Activated T-cell treated with anti-CD3 and anti-CD28 coated beads for 1 hour (primary cell): ENCODE data around the gene CDC42EP5.

Experiments
- DNase-seq: peaks from one replicate; pipeline ENCODE4 v3.0.0-alpha.2; 2020; ENCODE audit warnings: low read depth

CDC42EP5 gene

DNA sequence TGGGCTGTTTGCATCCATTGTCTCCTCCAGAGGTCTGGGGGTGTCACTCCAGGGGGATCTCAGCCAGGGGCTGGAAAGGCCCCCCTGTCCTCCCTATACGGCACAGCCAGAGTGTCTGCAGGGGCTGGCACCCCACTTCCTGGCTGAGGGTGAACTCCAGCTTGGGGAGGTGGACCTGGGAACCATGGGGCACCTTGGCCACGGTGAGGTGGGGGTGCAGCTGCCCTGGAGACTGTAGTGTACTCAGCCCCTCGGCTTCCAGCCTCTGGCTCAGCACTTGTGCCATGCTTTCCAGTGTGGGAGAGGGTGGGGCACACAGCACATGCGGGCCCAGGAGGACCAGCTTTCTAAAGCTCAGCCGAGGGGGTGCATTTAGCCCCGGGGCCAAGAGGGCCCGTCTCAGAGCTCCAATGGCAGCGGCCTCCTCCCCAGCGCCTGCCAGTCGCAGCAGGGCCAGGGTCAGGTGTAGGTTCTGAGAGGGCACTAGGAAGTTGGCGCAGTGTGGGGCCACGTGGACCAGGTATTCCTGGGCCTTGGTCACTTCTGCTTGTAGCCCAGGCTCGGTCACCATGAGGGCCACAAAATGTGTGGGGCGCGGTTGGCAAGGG lies 10.9 kb downstream of the CDC42EP5 start:
- no peak for DNase-seq

DNA sequence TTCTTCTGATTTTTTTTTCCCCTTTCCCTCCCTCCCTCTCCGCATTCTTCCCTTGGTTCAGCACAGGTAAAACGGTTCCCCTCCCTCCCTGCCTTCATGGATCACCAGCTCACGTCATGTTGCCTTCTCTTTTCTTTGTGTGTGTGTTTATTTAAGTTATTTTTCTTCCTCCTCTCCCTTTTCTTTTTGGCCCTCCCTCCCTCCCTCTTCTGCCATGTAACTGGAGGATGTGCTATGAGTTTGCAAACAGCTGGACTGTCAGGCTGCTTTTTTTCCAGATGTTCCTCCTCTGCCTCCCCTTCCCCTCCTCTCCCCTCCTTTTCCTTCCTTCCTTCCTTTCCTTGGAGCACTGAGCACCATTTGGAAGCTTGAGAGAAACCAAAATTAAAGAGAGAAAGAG lies 11.5 kb downstream of the CDC42EP5 start:
- DNase-seq, result no peak

DNA sequence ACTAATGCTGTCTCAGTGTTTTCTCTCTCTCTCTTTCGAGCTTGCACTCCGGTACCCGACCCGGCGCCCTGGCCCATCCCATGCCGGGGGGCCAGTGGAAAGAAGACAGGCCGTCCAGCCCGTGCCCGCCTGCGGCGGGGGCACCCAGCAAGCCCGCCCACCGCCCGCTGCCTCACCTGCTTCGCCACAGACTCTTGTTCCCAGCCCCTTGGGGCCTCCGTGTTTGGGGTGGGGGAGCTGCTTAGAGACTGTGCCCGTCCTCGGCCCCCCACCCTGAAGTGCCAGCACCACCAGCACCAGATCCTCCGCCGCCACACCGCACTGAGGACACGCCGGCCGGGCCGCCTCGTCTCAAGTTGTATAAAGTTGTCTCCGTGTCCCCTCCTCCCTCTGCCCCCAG lies 11.9 kb downstream of the CDC42EP5 start:
- no peak for DNase-seq

DNA sequence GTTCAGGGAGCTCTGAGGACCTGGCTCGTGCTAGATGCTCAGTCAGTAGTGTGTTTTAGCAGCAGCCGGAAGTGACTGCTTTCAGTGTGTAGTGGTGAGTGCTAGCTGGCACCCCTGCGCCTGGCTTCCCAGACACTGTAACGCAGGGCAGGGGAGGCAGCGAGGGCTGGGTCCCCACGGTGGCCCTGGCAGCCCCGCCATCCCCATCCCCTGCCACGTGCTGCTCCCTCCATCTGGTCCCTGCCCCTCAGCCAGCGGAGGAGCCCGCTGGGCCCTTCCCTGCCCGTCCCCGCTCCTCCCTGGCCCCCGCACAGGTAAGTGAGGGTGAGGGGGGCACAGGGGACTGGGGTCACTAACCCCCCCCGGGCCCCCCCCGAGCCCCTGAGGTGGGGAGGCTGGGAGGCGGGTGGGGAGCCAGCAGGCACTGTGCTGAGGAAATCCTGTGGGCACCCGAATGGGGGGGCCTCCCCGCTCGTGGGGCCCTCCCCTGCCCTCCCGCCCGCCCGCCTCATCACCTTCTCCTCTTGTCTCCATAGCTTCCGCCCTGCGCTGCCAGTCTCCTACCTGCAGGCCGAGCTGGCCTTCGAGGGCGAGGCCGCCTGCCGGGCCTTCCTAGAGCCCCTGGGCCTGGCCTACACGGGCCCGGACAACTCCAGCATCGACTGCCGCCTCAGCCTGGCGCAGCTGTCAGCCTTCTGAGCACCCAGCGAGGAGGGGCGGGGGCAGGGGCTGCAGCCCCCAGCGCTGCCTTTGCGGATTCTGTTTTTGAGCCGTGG lies 12.7 kb downstream of the CDC42EP5 start:
- DNase-seq, result no peak

DNA sequence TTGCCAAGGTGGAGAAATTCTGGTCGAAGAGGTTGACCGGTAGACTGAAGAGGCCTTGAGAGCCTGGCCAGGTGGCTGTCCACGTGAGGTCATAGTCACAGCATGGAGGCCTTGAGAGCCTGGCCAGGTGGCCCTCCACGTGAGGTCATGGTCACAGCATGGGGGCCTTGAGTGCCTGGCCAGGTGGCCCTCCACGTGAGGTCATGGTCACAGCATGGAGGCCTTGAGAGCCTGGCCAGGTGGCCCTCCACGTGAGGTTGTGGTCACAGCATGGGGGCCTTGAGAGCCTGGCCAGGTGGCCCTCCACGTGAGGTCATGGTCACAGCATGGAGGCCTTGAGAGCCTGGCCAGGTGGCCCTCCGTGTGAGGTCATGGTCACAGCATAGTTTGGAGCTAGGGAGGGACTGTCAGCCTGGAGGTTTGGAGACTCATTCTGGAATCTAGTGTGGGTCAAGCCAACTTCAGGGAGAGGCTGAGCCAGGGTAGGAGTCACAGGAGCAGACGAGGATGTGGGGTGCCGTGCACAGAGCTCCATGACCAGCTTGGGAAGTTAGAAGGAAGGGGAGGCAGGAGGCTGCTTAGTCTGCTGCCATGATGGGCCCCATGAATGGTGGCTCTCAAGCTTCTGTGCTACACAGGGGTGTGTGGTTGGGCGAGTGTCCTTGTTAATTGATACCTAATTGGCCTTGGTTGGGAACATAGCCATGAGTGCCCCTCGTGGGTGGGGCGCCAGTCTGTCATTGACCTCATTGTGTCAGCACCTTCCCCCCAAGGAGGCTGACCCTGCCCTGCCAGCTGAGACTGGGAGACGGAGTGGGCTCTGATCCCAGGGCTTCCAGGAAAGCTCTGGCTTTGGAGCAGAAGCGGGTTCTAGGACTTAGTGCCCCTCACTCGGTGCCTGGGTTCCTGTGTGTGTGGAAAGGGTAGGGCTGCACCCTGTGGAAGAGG lies 13.5 kb downstream of the CDC42EP5 start:
- no peak for DNase-seq

DNA sequence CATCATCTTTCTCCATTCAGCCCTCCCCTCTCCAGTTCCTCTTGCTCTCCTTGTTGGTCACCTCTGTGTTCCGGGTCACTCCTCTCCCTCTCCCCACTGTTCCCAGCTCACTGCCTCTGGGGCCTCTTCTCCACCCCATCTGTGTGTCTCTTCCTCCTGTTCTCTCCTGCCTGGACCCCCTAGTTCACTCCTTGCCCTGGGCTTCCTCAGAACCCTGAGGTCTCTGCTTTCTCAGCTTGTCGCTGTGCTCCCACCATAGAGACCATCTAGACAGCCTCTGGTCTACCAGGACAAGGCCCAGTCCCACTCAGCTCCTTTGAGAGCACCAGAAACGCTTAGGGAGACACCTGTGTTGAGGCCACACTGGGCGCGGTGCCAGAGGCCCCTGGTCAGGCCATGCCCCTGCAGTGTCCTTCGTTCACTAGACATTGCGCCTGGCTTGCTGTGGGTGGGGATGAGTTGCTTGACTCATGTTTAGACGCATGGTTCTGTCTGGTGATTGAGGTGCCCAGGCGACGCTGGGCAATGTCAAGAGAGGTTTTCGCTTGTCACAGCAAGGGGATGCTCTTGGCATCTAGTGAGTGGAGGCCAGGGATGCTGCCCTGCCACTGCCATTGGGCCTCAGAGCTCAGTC lies 14.3 kb downstream of the CDC42EP5 start:
- no peak for DNase-seq

DNA sequence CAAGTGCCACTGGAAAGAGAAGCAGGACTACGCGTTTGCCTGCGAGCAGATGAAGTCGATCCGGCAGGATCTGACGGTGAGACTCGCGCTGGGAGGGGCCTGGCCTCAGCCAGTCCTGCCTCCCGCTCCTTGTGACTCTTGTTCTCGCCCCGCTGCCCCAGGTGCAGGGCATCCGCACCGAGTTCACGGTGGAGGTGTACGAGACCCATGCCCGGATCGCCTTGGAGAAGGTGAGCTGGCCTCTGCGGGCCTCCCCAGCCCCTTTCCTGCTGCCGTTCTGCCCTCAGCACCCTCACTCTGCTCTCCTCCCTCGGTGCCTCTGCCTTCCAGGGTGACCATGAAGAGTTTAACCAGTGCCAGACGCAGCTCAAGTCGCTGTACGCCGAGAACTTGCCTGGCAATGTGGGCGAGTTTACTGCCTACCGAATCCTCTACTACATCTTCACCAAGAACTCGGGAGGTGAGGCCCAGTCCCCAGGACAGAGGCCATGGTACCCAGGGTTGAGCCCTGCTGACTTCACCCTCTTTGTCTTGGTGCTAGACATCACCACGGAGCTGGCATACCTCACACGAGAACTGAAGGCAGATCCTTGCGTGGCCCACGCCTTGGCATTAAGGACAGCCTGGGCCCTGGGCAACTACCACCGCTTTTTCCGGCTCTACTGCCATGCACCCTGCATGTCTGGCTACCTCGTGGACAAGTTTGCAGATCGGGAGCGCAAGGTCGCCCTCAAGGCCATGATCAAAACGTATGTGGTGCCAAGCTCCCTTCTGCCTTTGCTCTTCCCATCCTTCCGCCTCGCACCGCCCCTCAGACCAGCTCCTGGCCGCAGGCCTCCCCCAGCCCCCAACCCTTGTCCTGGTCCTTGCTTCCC lies 15.1 kb downstream of the CDC42EP5 start:
- no peak for DNase-seq

DNA sequence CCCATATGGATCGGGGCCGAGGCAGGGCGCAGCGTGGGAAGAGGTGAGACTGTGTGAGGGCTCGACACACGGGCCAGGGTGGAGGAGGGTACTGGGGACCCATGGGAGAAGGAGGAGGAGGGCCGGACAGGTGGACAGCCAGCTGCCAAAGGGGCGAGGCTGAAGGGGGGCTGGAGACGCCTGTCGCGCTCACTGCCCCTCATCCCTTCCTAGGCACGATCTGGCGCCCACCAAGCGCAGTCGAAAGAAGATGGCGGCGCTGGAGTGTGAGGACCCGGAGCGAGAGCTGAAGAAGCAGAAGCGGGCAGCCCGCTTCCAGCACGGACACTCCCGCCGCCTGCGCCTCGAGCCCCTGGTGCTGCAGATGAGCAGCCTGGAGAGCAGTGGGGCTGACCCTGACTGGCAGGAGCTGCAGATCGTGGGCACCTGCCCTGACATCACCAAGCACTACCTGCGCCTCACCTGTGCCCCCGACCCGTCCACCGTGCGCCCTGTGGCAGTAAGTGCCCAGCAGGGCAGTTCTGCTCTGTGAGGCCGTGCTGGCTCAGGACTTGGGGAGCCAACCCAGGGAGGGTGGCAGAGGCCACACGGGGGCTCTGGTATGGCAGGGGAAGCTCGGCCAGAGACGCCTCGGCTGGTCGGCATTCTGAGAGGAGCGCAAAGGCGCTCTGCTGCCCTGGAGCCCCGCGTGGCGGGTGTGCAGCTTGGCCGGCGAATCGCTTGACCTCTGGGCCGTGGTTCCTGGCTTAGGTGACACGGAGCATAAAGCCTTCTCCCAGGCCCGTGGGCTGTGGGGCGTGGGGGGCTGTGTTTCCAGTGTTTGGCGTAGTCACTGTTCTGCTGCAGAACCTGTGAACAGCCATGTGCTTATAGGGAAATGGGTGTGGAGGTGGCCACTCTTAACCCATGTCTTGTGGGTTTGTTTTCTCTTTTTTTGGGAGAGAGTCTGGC lies 16.4 kb downstream of the CDC42EP5 start:
- DNase-seq, result no peak

DNA sequence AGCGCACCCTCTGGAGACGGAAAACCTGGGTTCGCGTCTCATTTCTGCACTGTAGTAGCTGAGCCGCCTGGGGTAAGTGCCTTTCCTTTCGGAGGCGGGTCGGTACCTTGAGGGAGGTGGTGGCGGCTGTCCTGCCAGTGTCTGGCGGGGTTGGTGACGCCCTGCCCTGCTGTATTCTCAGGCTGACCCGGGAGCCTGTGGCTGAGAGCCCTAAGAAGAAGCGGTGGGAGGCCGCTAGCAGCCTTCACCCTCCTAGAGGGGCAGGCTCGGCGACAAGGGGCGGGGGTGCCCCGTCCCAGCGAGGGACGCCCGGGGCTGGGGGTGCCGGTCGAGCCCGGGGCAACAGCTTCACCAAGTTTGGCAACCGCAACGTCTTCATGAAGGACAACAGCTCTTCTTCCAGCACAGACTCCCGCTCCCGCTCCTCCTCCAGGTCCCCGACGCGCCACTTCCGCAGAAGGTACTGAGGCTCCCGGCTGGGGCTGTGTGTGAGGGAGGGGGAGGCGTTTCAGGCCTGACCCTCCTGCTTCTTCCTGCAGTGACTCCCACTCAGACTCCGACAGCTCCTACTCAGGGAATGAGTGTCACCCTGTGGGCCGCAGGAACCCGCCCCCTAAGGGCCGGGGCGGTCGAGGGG lies 17.2 kb downstream of the CDC42EP5 start:
- DNase-seq, result no peak

DNA sequence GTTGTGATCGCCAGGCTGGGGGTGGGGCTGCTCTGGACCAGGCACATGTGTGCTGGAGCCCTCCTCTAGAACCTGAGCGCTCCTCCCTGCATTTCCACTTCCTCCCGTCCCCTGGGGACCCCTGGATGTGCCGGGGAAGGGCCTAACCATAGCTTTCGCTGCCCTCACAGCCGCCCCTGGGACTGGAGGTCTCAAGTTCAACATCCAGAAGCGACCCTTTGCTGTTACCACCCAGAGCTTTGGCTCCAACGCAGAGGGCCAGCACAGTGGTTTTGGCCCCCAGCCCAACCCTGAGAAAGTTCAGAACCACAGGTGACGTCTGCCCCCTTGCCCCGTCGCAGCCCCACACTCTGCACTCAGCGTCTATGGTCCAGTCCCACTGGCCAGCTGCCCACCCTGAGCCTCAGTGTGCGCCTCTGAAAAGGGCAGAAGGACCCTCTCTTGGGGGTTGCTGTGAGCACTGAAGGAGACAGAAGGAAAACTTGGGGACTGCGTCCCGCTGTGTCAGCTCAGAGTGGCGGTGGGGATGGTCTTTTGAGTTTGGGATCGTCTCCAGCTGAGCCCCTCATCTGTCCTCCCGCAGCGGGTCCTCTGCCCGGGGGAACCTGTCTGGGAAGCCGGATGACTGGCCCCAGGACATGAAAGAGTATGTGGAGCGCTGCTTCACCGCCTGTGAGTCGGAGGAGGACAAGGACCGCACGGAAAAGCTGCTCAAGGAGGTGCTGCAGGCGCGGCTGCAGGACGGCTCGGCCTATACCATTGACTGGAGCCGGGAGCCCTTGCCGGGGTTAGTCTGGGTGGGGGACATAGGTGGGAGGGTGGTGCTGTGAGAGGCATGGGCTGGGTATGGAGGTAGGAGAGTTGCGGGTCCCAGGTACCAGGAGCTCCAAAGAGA lies 18.1 kb downstream of the CDC42EP5 start:
- no peak for DNase-seq

DNA sequence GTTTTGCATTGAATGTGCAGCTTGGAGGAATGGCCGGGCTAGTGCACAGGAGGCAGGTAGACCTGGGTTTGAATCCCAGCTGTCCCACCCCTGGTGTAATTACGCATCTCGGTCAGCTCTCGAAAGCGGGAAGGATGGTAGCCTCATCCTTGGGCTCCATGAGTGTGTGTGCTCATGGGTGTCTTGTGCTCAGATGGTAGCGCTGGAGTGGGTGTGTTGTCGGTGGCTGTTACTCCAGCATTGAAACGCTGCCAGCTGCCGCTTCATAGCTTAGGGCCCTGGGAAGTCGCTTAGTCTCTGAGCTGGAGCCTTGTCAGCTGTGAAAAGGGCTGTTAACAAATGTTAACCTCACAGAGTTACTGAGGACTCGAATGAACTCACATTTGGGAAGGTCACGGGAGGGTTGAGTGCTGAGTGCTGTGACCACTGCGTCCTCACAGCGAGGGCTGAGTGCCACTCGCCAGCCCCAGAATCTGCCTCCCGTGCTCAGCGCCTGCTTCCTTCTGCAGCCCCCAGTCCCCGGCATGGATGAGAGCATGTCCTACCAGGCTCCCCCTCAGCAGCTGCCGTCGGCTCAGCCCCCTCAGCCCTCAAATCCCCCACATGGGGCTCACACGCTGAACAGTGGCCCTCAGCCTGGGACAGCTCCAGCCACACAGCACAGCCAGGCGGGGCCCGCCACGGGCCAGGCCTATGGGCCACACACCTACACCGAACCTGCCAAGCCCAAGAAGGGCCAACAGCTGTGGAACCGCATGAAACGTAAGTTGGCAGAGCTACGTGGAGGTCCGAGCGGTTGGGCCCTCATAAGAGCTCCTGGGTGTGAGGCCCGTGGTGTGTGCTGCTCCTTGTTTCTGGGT lies 18.9 kb downstream of the CDC42EP5 start:
- DNase-seq, result no peak

DNA sequence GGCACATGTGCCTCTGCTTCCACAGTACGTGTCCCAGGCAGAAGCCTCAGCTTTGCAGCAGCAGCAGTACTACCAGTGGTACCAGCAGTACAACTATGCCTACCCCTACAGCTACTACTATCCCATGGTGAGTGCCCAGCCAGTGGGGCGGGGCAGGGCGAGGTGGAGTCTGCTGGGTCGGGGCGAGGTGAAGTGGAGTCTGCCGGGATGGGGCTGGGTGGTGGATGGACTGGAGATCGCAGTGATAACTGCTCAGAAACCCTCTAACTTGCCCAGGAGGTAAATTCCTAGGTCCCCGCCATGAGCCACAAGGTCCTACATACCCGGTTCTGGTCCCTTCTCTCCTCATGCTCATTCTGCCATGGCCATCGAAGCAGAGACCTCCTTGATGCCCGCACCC lies 20.5 kb downstream of the CDC42EP5 start:
- no peak for DNase-seq

DNA sequence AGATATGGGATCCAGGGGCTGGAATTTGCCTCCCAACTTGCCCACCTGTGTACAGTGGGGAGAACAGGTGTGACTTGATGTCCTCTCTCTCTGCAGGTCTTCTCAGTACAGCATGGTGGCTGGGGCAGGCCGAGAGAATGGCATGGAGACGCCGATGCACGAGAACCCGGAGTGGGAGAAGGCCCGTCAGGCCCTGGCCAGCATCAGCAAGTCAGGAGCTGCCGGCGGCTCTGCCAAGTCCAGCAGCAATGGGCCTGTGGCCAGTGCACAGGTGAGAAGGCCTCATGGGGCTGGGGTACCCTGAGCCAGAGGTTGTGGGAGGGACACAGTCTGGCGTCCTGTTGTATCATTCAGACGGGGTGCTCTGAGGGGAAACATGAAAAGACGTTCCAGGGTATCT lies 21.1 kb downstream of the CDC42EP5 start:
- no peak for DNase-seq

DNA sequence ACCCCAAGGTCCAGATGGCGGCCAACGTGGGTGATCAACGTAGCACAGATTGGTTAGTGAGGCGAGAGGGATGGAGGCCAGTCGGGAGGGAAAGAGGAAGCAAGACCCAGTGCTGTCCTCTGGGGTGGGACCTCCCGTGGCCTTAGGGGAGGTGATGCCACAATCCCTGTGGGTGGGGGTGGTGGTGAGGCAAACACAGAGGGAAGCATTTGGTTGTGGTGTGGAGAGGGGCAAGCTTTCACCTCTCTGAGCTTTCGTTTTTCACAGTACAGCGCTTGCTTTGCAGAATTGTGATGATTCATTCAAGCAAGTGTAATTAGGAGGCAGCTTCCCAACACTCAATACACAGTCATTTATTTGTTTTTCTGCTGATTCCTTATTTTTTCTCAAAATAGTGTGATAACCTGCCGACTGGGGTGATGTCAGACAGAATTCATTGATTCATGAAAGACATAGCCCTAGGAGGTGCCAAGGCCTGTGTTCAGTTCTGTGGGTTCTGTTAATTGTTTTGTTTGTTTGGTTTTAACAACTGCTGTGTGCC lies 21.7 kb downstream of the CDC42EP5 start:
- no peak for DNase-seq

DNA sequence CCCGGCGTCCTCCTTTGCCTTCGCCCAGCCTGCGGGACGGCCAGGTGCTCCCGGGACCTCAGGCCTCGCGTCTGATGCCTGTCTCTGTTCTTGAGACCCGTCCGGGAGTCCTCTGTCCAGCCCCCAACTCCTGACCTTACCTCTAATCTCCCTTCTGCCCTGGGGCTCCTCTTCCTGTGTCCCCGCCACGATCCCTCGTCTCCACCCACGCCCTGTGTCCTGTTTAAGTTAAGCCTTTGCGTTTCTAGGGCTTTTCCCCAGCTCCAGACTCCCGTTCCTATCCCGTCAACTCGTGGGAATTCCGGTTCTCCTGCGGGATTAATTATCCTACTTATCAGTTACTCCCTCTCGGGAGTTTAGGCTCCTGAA lies 23.4 kb downstream of the CDC42EP5 start:
- DNase-seq, result no peak

DNA sequence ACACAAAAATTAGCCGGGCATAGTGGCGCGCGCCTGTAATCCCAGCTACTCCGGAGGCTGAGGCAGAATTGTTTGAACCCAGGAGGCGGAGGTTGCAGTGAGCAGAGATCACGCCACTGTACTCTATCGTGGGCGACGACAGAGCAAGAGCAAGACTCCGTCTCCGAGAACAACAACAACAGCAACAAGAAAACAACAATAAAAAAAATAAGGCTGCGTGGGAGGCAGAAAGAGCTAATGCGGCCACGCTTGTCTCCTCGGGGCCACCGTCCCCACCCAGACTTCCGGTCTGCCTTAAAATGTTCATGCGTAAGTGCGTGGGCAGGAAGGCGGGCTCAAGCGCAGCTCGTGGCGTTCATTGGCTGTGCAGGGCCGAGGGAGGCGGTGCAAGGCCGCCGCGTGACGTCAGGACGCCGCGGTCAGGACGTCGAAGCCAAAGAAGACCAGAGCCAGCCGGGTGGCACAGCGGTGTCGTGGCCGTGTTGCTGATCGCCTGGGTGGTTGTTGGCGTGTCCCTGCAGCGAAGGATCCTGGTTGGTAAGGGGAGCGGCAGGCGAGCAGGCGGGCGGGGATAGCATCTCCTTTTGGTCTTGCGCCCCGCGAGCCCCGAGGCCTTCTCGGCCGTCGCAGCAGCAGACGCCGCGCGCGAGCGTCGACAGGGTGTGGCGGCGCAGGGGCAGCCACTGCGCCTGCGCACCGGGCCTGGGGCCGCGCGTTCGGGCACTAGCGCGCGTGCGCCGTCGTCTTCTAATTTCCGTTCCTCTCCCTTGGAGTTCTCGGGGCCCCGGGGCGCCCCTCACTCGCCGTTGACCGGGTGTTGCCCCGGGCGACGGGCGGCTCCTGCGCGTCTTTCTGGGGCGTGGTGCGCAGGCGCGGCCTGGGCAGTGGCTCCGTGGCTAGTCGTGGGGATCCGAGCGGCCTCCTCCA lies 24.1 kb downstream of the CDC42EP5 start, which contains the start of gene LENG8:
Gene LENG8 (plus strand): TSS at position 426 of the 927 bp plus-strand sequence. CDS start 2,146 bp downstream, outside the sequence.
- peak; percentile 92 for DNase-seq
